Esophagus squamous epithelium (tissue), 5 donors: ENCODE measurements around the gene PARD3. TPM values are rescaled to one million over a fixed set of nuclear protein-coding genes. Genes with fewer than 3 reads are reported as not detected.

Source experiments
- DNase-seq: peaks from one replicate; lab custom pipeline; 2025; lab: John Stamatoyannopoulos, UW
- H3K27ac ChIP-seq, 4 donors: fragments of 200-600 bp; sonication (generic); one replicate each; pipeline ENCODE4 v1.5.1; 2016 to 2019; ENCODE audit warnings: mild to moderate bottlenecking in 1 of 4
- H3K27me3 ChIP-seq, 4 donors: fragments of 200-600 bp; sonication (generic); 1 replicate in 3 of 4; 2 replicates in 1 of 4; pipeline versions ENCODE4 v1.5.1 to v1.6.0; 2017 to 2021; ENCODE audit warnings: antibody characterized with exemption in 1 of 4
- H3K36me3 ChIP-seq, 3 donors: fragments of 200-600 bp; sonication (generic); one replicate each; pipeline ENCODE4 v1.5.1; 2016 to 2019
- H3K4me1 ChIP-seq, 3 donors: fragments of 200-600 bp; sonication (generic); one replicate each; pipeline ENCODE4 v1.5.1; 2017 to 2019
- H3K4me3 ChIP-seq, 4 donors: fragments of 200-600 bp; sonication (generic); 1 replicate in 3 of 4; 2 replicates in 1 of 4; pipeline ENCODE4 v1.5.1; 2016 to 2019; ENCODE audit warnings: mild to moderate bottlenecking in 2 of 4, moderate library complexity in 1 of 4
- H3K9me3 ChIP-seq, 3 donors: fragments of 200-600 bp; sonication (generic); one replicate each; pipeline ENCODE4 v1.5.1; 2016 to 2019
- POLR2A ChIP-seq, 4 donors: fragments of 450-650 bp; IDR thresholded peaks; one replicate each; pipeline ENCODE4 v1.6.1; 2017; ENCODE audit warnings: antibody characterized with exemption in 4 of 4, mild to moderate bottlenecking in 4 of 4, moderate library complexity in 3 of 4
- WGBS, 2 donors: methylation state at CpG; one replicate each; pipeline ENCODE4 v1.1.5; 2018; 5-methylcytosine and 5-hydroxymethylcytosine counted together
- intact Hi-C: fragments of 100-400 bp; cut with DNase I; formaldehyde crosslinking; loops from one replicate; pipeline ENCODE4 v1.15.0; 2022
- total RNA-seq, 4 donors: library from RNA; depleted of rRNA; stranded (reverse); fragments of >200 nt; gene quantifications; one replicate each; pipeline ENCODE4 v1.1.0, GENCODE V29; 2016
- TF ChIP-seq, protein P1 (sequence below), 6 experiments: fragments of 450-650 bp in 4 of 6; fragments of 200-600 bp in 2 of 6; sonication (generic) in 2 of 6; IDR thresholded peaks; one replicate each; pipeline ENCODE4 v1.5.1; 2016 to 2019; ENCODE audit warnings: antibody characterized with exemption in 6 of 6, mild to moderate bottlenecking in 4 of 6, moderate library complexity in 4 of 6
- donor health status: DM: yes; HTN: yes; CAD: no.

Gene PARD3
- total RNA-seq, 4 donors from 2014 or later: 57.3 to 114 (median 81.7) TPM

DNA sequence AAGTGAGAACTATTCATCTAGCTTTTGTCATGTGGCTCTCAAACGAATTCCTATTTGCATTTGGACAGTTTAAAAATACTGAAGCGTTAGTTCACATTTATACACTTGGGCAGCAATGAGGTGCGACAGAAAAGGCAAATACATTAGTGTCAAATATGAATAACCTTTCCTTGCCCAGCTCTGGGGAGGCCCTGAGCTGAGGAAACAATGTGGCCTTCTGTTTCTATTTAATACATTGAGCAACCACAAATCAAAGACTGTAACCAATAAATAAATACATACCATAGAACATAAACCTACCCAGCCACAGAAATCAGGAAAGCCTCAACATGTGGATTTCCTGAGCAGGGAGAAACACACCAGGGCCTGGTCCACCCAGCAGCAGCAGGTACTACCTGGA lies 585.2 kb downstream of the PARD3 start:
- intact Hi-C loops: no loop called here
- WGBS, 2 donors: 73 to 75% methylated on average over 3 of the region's 3 CpGs
- TF ChIP-seq POLR2A (IDR thresholded peaks at IDR 0.05): no peak
- TF ChIP-seq, protein P1, sequence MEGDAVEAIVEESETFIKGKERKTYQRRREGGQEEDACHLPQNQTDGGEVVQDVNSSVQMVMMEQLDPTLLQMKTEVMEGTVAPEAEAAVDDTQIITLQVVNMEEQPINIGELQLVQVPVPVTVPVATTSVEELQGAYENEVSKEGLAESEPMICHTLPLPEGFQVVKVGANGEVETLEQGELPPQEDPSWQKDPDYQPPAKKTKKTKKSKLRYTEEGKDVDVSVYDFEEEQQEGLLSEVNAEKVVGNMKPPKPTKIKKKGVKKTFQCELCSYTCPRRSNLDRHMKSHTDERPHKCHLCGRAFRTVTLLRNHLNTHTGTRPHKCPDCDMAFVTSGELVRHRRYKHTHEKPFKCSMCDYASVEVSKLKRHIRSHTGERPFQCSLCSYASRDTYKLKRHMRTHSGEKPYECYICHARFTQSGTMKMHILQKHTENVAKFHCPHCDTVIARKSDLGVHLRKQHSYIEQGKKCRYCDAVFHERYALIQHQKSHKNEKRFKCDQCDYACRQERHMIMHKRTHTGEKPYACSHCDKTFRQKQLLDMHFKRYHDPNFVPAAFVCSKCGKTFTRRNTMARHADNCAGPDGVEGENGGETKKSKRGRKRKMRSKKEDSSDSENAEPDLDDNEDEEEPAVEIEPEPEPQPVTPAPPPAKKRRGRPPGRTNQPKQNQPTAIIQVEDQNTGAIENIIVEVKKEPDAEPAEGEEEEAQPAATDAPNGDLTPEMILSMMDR (IDR thresholded peaks at IDR 0.05): no peak
- no peak overlapping the region for H3K4me3 ChIP-seq
- H3K27ac ChIP-seq: no peak overlapping the region
- H3K4me1 ChIP-seq: peaks cover 0 to 16% (median 0%) of the 10 kb centered on the region in 3 donors
- peaks cover 0 to 4% (median 0%) of the 10 kb centered on the region in 3 donors for H3K36me3 ChIP-seq
- H3K27me3 ChIP-seq: no peaks in the 10 kb centered on the region
- no peak for DNase-seq
- peaks cover 0 to 4% (median 3%) of the 10 kb centered on the region in 3 donors for H3K9me3 ChIP-seq

DNA sequence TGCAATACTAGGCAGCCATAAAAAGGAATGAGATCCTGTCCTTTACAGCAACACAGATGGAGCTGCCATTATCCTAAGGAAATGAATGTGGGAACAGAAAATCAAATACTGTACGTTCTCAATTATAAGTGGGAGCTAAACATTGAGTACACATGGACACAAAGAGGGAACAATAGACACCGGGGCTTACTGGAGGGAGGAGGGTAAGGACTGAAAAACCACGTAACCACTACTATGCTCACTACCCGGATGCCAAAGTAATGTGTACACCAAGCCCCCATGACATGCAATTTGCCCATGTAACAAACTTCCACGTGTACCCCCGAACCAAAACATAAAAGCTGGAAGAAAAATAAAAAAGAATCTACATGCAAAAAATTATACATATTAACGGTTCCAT lies 587.0 kb downstream of the PARD3 start:
- DNase-seq: no peak
- Histone ChIP-seq H3K36me3 (peaks cover 0 to 4% (median 0%) of the 10 kb centered on the region in 3 donors), H3K4me1 (peaks cover 0 to 16% (median 0%) of the 10 kb centered on the region in 3 donors), H3K9me3 (peaks cover 0 to 4% (median 3%) of the 10 kb centered on the region in 3 donors), H3K27ac (no peak overlapping the region), H3K4me3 (no peak overlapping the region), H3K27me3 (no peaks in the 10 kb centered on the region)
- no peak for TF ChIP-seq POLR2A (IDR thresholded peaks at IDR 0.05)
- TF ChIP-seq, protein P1 (IDR thresholded peaks at IDR 0.05): no peak
- WGBS, 2 donors: 65 to 82% methylated on average over 7 of the region's 7 CpGs
- intact Hi-C loops: no loop called here

DNA sequence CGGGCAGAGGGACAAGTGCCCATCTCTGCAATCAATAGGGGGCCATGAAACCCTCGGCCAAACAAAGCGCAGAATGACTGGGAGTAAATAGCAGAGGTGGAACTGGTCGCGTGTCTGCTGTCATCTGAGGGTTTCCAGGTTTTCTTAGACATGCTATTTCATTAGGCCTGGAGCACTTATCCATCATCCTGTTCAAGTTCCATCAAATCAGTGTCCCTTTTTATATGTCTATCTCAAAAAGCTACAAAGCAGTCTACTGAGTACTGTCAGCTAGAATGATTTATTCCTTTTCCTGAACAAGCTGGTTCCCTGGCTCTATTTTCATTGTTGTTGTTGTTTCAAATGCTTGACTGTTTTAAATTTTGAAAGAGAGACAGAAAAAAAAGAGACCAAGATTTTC lies 590.5 kb downstream of the PARD3 start:
- H3K27ac ChIP-seq: no peak overlapping the region
- no peaks in the 10 kb centered on the region for H3K27me3 ChIP-seq
- intact Hi-C loops: no loop called here
- peaks cover 0 to 4% (median 3%) of the 10 kb centered on the region in 3 donors for H3K9me3 ChIP-seq
- peaks cover 0 to 25% (median 0%) of the 10 kb centered on the region in 3 donors for H3K4me1 ChIP-seq
- no peak overlapping the region for H3K4me3 ChIP-seq
- peaks cover 0 to 4% (median 0%) of the 10 kb centered on the region in 3 donors for H3K36me3 ChIP-seq
- 88 to 89% methylated on average over 5 of the region's 5 CpGs for WGBS, 2 donors
- no peak for DNase-seq
- no peak for TF ChIP-seq POLR2A (IDR thresholded peaks at IDR 0.05)
- TF ChIP-seq, protein P1 (IDR thresholded peaks at IDR 0.05): no peak

DNA sequence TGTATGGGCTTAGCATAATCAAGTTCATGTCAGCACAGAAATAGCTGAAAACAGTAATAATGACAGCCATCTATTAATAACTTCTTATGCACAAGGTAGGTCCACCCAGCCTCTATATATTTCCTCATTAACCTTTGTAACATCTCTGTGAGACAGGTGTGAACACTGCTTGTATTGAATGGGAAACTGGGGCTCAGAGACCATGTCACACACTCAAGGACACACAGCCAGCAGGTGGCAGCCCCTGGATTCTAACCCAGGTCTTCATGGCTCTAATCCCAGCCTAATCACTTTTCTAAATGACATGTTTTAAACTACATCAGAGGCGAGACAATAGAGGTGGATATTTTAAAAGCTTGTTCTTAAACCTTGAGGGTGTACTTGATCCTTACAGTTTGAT lies 591.4 kb downstream of the PARD3 start:
- peaks cover 0 to 30% (median 0%) of the 10 kb centered on the region in 3 donors for H3K4me1 ChIP-seq
- H3K9me3 ChIP-seq: peaks cover 0 to 4% (median 3%) of the 10 kb centered on the region in 3 donors
- intact Hi-C loops: no loop called here
- TF ChIP-seq, protein P1 (IDR thresholded peaks at IDR 0.05): no peak
- no peak for TF ChIP-seq POLR2A (IDR thresholded peaks at IDR 0.05)
- H3K27me3 ChIP-seq: no peaks in the 10 kb centered on the region
- H3K36me3 ChIP-seq: peaks cover 0 to 4% (median 0%) of the 10 kb centered on the region in 3 donors
- WGBS, 2 donors: 55 to 78% methylated on average over 1 of the region's 1 CpG
- H3K4me3 ChIP-seq: no peak overlapping the region
- DNase-seq: no peak
- H3K27ac ChIP-seq: no peak overlapping the region

DNA sequence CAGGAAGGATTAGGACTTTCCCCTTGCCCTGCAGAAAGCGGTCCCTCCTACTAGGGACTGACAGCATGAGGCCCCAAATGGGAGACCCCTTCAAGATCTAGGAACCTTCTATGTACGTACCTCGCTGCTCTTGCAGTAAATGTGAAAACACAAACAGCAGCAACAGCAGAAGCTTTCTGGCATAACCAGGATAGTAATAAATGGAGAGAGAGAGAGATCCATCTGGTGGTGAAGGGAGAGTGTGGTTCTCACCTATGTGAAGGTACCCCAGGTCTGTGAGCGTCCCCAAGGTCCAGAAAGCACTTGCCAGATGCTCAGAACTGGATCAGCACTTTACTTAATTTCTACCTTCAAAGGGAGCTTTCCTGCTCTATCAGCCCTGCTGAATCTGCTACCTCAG lies 592.7 kb downstream of the PARD3 start:
- Histone ChIP-seq H3K27me3 (no peaks in the 10 kb centered on the region), H3K27ac (no peak overlapping the region), H3K9me3 (peaks cover 0 to 3% (median 2%) of the 10 kb centered on the region in 3 donors), H3K4me3 (no peak overlapping the region), H3K36me3 (peaks cover 0 to 4% (median 0%) of the 10 kb centered on the region in 3 donors), H3K4me1 (peaks cover 0 to 41% (median 4%) of the 10 kb centered on the region in 3 donors)
- intact Hi-C loops: no loop called here
- TF ChIP-seq, protein P1 (IDR thresholded peaks at IDR 0.05): no peak
- no peak for TF ChIP-seq POLR2A (IDR thresholded peaks at IDR 0.05)
- no peak for DNase-seq
- 79 to 94% methylated on average over 2 to 3 of the region's 4 CpGs for WGBS, 2 donors
